CD4-positive, alpha-beta T cell treated with Interleukin-6 at 100 ng/mL for 8 hours (primary cell): ENCODE results near the gene FBRSL1.
"Not testable (repeated sequence)": the region's sequence is repeated elsewhere in the genome, so short reads cannot be mapped to it uniquely, and the experiment has no call there.

Experiments used
- DNase-seq: peaks from one replicate; pipeline ENCODE4 v3.0.0-alpha.2; 2020; ENCODE audit warnings: mixed read lengths, low spot score

FBRSL1 gene

DNA sequence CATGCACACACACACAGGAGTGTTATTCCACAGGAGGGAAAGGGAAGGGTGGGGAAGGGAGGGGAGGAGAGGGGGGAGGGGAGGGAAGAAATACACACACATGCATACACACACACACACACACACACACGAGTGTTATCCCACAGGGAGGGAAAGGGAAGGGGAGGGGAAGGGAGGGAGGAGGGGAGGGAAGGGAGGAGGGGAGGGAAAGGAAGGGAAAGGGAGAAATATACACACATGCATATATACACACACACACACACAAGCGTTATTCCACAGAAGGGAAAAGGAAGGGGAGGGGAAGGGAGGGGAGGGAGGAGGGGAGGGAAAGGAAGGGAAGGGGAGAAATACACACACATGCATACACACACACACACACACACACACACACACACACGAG, 19.6 kb upstream of the FBRSL1 start:
- no peak for DNase-seq

- DNase-seq = no peak
Observed at GRCh38 chr12:132471011-132471857, 18.7 kb upstream of the FBRSL1 start.

DNA sequence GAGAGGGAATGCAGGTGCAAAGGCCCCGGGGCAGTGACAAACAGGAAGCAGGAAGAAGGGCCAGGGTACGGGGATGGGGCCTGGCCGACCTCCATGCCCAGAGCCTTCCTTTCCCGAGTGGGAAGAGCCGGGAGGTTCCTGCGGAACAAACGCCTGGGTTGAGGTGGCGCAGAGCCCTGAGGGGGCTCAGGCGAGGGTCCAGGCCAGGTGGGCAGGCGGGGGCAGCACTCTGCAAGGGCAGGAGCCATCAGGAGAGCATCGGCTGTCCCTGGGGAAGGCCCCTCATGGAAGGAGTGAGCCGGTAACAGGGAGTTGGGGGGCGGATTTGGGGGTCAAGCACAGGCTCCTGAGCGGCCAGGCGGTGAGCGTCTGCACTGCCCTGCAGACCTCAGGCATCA, 18.1 kb upstream of the FBRSL1 start:
- DNase-seq = no peak

GRCh38 chr12:132472386-132472785, 17.6 kb upstream of the FBRSL1 start:
- DNase-seq = no peak

GRCh38 chr12:132474237-132474741, 15.7 kb upstream of the FBRSL1 start:
- DNase-seq = peak; percentile 19

GRCh38 chr12:132474799-132475303, 15.1 kb upstream of the FBRSL1 start:
- not testable (repeated sequence) for DNase-seq

GRCh38 chr12:132475304-132476037, 14.5 kb upstream of the FBRSL1 start:
- DNase-seq = peak; percentile 29

DNA sequence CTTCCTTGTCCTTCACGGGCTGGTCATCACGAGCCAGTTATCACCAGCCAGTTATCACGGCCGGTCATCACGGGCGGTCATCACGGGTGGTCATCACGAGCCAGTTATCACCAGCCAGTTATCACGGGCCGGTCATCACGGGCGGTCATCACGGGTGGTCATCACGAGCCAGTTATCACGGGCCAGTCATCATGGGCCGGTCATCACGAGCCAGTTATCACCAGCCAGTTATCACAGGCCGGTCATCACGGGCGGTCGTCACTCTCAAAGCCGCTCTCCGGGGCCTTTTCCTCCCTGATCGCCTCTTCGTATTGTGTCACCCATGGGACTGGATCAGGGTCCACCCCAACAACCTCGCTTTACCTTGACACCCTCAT, 13.9 kb upstream of the FBRSL1 start:
- DNase-seq = no peak

DNA sequence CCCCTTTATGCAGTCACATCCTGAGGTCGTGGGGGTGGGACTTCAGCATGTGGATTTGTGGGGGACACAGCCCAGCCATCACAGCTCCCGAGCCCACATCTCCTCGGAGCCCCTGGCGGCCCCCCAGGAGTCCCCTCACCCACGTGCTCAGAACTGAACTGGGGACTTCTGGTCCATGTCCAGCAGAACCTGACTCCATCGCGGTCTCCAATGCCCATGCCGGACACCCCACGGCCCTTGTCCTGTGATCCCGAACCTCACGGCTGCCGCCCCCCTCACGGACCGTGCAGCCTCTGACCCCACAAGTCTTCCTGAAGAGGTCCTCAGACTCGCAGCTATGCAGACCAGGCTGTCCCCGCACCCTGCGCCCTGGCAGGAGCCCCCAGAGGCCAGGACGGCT, 13.5 kb upstream of the FBRSL1 start:
- DNase-seq = no peak

DNA sequence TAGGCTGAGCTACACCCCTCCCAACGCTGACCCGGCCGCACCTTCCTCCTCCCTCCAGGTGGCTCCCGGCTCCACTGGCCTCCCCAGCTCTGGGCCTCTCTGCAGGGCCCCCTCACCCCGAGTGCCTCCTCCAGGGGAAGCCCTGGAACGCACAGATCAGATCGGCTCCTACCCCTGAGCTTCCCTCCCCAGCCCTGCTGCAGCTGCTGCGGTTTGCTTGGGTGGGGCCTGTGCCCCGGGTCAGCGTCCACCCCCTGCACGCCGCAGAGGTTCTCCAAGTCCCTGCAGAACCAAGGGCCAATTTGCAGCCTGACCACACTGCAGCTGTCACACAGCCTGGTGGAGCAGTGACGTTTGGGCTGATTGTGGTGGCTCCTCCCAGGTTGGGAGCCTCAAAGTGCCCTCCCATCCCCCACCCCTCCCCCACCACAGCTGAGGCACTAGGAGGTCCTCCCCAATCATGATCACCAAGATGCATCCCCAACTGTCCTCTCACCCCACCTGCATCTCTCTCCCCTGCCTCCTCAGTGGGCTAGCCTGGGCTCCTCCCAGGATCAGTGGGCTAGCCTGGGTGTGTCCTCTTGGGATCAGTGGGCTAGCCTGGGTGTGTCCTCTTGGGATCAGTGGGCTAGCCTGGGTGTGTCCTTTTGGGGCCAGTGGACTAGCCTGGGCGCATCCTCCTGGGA, 12.8 kb upstream of the FBRSL1 start:
- no peak for DNase-seq

DNA sequence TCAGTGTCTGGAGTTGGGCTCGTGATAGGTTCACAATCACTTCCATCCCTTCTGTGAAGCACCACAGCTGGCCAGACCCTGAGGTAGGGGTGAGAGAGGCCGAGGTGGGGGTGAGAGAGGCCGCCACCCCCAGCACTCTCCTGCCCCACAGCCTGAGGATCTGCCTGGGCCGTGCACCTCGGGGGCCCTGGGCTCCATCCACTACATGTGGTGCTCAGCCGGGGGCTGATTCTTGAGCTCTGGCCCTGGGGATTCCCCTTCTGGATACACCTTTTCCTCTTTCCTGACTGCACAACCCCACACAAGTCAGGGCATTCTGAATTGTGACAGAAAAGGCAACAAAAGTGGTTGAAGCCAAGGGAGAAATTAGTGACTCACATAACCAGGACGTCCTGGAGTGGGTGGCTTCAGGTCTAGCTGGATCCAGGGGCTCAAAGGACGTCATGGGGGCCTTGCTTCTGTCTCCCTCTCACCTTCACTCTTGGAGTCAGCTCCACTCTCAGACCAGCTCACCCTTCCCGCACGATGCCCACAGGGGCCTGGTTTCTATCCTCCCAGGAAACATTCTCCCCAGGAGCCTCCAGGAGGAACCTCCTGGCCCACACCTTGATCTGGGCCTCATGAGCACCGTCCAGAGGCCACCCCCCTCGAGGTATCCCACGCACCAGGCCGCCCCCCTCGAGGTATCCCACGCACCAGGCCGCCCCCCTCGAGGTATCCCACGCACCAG, 12.1 kb upstream of the FBRSL1 start:
- DNase-seq = no peak

DNA sequence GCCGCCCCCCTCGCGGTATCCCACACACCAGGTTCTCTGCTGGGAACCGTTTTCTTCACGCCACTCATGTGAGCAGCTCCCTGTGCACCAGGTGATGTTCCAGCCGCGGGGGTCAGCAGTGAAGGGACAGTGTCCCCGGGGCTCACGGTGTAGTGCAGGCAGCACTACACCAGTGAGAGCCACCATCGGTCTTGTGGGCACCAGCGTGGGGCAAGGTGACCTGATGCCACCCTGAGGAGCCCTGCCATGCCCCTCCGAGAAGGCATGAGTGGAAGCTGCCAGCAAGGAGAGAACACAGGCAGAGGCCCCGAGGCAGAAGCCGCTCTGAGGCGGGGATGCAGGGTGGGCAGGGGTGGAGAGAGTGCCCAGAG, 11.5 kb upstream of the FBRSL1 start:
- no peak for DNase-seq

DNA sequence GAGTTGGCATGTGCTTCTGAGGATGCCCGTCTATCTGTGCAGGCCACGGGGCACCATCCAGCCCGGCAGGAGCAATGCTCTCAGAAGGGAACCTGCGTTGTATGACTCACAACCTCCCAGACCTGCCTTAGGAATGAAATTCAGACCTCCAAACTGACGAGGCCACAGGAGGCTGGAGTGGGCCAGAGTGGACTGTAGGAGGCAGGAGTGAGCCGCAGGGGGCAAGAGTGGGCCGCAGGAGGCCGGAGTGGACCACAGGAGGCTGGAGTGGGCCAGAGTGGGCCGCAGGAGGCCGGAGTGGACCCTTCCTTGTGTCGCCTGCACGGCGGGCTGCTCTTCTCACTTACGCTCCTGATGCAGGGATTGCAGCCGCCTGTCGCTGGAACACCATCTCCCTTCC, 11.1 kb upstream of the FBRSL1 start:
- no peak for DNase-seq

- DNase-seq = no peak
Observed at GRCh38 chr12:132479291-132479690, 10.7 kb upstream of the FBRSL1 start.

- DNase-seq = no peak
Observed at GRCh38 chr12:132479938-132480622, 9.9 kb upstream of the FBRSL1 start.

DNA sequence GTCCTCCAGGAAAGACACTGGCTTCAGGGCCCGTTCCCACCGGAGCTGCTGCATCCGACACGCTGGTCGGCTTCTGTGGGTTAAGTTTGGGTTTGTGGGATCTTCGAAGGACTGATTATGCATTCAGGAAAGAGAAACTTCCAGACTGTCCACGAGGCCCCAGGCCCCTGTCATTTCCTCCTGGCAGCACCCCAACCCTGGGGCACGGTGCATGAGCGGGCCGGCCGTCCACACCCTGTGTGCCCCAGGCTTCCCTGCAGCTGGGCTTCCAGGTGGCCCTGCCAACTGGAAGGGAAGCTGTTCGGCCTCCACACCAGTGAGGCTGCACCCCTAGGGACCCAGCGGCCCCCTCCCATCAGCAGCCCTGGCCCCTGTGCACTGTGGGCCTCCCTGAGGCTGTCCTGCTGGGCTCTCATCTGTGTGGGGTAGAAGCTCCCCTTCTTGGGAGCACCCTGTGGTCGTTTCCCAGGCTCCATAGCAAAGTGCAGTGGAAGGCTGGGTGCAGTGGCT, 9.3 kb upstream of the FBRSL1 start:
- no peak for DNase-seq

DNA sequence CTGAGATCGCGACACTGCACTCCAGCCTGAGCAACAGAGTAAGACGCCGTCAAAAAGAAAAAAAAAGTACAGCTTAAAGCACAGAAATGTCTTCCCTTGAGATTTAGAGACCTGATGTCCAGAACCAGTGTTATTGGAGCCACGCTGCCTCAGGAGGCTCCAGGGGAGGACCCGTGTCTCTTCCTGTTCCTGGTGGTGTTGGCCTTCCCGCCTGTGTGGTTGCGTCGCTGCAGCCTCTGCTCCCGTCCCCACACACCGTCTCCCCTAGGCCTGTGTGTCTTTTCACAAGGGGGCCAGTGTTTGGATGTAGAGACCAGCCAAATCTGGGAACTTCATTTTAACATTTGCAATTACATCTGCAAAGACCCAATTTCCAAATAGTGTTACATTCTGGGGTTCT, 8.6 kb upstream of the FBRSL1 start:
- DNase-seq = no peak

- no peak for DNase-seq
Observed at GRCh38 chr12:132481771-132482745, 7.9 kb upstream of the FBRSL1 start.

DNA sequence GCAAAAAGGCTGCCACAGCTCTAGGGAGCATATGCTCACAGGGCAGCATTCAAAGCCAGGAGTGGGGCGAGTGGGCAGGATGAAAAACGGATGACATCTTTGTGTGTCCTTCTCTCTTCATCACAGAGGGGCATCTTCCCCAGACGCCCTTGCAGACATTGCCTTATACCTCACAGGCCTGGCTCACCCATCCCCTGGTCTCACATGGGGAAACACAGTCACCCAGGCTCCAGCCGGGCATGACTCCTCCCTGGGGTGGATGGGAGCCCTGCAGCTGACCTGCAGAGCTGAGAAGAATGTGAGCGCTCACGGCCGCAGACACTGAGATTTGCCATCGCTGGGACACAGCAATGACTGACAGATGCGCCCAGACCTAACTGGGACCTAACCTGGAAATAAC, 7.2 kb upstream of the FBRSL1 start:
- DNase-seq = no peak

- DNase-seq = no peak
Observed at GRCh38 chr12:132483208-132483607, 6.7 kb upstream of the FBRSL1 start.
